ENCODE results near the gene SELENOK.

DNA sequence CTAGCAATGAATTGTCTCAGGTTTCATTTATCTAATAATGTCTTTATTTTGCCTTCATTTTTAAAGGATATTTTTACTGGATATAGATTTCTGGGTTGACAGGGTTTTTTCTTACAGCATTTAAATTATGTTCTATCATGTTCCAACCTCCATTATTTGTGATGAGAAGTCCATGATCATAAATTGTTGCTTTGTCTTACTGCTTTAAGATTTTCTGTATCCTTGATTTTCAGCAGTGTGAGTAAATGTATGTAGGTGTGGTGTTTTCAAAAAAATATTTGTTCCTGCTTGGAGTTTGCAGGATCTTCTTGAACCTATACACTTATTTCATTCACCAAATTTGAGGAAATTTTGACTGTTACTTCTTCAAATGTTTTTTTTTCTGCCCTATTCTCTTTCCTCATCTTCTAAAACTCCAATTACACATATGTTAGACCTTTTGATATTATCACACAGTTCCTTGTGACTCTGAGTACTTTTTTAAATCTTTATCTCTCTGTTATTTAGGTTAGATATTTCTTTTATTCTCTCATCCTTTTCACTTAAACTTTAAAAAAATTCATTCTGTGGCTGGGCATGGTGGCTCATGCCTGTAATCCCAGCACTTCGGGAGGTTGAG lies 43.7 kb upstream of the SELENOK start:
- no peak for TF ChIP-seq POLR2A (IDR thresholded peaks at IDR 0.05)
- TF ChIP-seq, protein P1, sequence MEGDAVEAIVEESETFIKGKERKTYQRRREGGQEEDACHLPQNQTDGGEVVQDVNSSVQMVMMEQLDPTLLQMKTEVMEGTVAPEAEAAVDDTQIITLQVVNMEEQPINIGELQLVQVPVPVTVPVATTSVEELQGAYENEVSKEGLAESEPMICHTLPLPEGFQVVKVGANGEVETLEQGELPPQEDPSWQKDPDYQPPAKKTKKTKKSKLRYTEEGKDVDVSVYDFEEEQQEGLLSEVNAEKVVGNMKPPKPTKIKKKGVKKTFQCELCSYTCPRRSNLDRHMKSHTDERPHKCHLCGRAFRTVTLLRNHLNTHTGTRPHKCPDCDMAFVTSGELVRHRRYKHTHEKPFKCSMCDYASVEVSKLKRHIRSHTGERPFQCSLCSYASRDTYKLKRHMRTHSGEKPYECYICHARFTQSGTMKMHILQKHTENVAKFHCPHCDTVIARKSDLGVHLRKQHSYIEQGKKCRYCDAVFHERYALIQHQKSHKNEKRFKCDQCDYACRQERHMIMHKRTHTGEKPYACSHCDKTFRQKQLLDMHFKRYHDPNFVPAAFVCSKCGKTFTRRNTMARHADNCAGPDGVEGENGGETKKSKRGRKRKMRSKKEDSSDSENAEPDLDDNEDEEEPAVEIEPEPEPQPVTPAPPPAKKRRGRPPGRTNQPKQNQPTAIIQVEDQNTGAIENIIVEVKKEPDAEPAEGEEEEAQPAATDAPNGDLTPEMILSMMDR (IDR thresholded peaks at IDR 0.05), result no peak

Measured in tibial nerve (tissue), 3 donors.